ENCODE results near the gene CLIP2.

GRCh38 chr7:74345970-74346369 lies 56.8 kb downstream of the CLIP2 start:
- TF ChIP-seq CTCF (IDR thresholded peaks at IDR 0.05) (no peak), POLR2A (IDR thresholded peaks at IDR 0.05; ENCODE audit: low read depth) (no peak), POLR2AphosphoS5 (IDR thresholded peaks at IDR 0.05) (no peak)

All from esophagus muscularis mucosa (tissue), 3 donors.